Stomach (tissue), 9 donors: Measurements from ENCODE around the gene TMEM51. TPM values are rescaled to one million over a fixed set of nuclear protein-coding genes. Genes with fewer than 3 reads are reported as not detected.

Experiments used
- DNase-seq, 2 donors: peaks; one replicate each; pipeline versions ENCODE4 v3.0.0 to v3.0.0-alpha.2; 2013 to 2019
- H3K27ac ChIP-seq, 5 donors: fragments of 200-600 bp in 4 of 5; sonication (generic) in 4 of 5; one replicate each; pipeline ENCODE4 v1.5.1; 2013 to 2019; ENCODE audit warnings: mild to moderate bottlenecking in 1 of 5, moderate library complexity in 1 of 5
- H3K27me3 ChIP-seq, 3 donors: fragments of 200-600 bp; sonication (generic); one replicate each; pipeline ENCODE4 v1.5.1; 2017 to 2019; ENCODE audit warnings: mixed run types in 1 of 3
- H3K36me3 ChIP-seq, 4 donors: fragments of 200-600 bp; sonication (generic); 1 replicate in 3 of 4; 2 replicates in 1 of 4; pipeline ENCODE4 v1.5.1; 2016 to 2019
- H3K4me1 ChIP-seq, 4 donors: fragments of 200-600 bp; sonication (generic); one replicate each; pipeline ENCODE4 v1.5.1; 2016 to 2019
- H3K4me3 ChIP-seq, 4 donors: fragments of 200-600 bp; sonication (generic) in 3 of 4; one replicate each; pipeline ENCODE4 v1.5.1; 2016 to 2019; ENCODE audit warnings: mild to moderate bottlenecking in 1 of 4
- H3K9me3 ChIP-seq, 4 donors: fragments of 200-600 bp; sonication (generic); one replicate each; pipeline ENCODE4 v1.5.1; 2016 to 2019
- EP300 ChIP-seq: sonication (generic); formaldehyde crosslinking; IDR thresholded peaks from one replicate; pipeline ENCODE4 v1.6.1; 2017; ENCODE audit warnings: antibody characterized with exemption
- POLR2A ChIP-seq, 4 donors: fragments of 450-650 bp; IDR thresholded peaks; one replicate each; pipeline ENCODE4 v1.6.1; 2016; ENCODE audit warnings: antibody characterized with exemption in 4 of 4, control low read depth in 2 of 4, mild to moderate bottlenecking in 1 of 4, moderate library complexity in 1 of 4
- POLR2AphosphoS5 ChIP-seq, 3 donors: sonication (generic); formaldehyde crosslinking; IDR thresholded peaks; one replicate each; pipeline ENCODE4 v1.6.1; 2016; ENCODE audit warnings: antibody characterized with exemption in 3 of 3
- WGBS, 5 donors: extraction: QIAGEN DNeasy Blood & Tissue Kit in 3 of 5; methylation state at CpG; one replicate each; pipeline versions ENCODE4 v1.1.5 to v1.1.7; 2013 to 2018; 5-methylcytosine and 5-hydroxymethylcytosine counted together
- intact Hi-C: fragments of 100-400 bp; cut with DNase I; formaldehyde crosslinking; loops from one replicate; pipeline ENCODE4 v1.15.1; 2023; ENCODE audit warnings: low total_unique reads
- polyA plus RNA-seq, 3 donors: library from polyadenylated mRNA; stranded (reverse); fragments of 200-250 nt; gene quantifications; one replicate each; pipeline ENCODE4 v1.2.3, GENCODE V29; 2013
- total RNA-seq, 5 donors: library from RNA; depleted of rRNA; stranded (reverse); fragments of >200 nt; gene quantifications; one replicate each; pipeline versions ENCODE4 v1.1.0 to v1.2.3, GENCODE V29; 2014 to 2016
- TF ChIP-seq, protein P1 (sequence below), 7 experiments: fragments of 450-650 bp in 4 of 7; fragments of 200-600 bp in 3 of 7; sonication (generic) in 3 of 7; IDR thresholded peaks; one replicate each; pipeline ENCODE4 v1.5.1; 2016 to 2019; ENCODE audit warnings: antibody characterized with exemption in 7 of 7, control low read depth in 2 of 7, mild to moderate bottlenecking in 1 of 7
- donor health status: healthy with polysubstance abuse.
- donor health status: Bipolar disorder and iron deficiency.
- donor health status: healthy.

The TMEM51 gene
- total and polyA plus RNA-seq, 8 donors, result 1.2 to 32.2 (median 15.1) TPM

DNA sequence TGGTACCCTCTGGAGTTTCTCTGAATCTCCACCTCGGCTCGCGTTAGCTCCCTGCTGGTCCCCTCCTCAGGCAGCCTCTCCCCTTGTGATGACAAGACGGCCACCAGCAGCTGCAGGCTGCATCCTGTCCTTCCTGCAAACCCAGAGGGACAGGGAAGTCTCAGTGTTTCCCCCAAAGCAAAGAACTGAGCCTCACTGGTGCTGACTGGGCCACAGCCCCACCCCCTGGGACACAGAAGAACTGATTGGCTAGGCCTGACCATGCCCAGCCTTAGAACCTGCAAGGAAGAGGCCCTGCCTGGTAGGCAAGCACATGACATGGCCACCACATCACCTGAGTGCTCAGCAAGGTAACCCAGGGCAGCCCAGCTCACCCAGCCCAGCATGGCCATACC lies 34.6 kb downstream of the TMEM51 start:
- H3K27ac ChIP-seq, result peak overlapping the region; percentile 8 to 47 (median 20)
- no peak overlapping the region for H3K4me3 ChIP-seq
- no peak for TF ChIP-seq EP300
- no peak for TF ChIP-seq POLR2A (IDR thresholded peaks at IDR 0.05)
- no peak for TF ChIP-seq POLR2AphosphoS5 (IDR thresholded peaks at IDR 0.05)
- H3K27me3 ChIP-seq, result no peaks in the 10 kb centered on the region
- 43 to 74% (median 63%) methylated on average over 4 of the region's 4 CpGs for WGBS, 5 donors
- H3K36me3 ChIP-seq, result no peaks in the 10 kb centered on the region
- peaks cover 52 to 89% (median 78%) of the 10 kb centered on the region in 4 donors for H3K4me1 ChIP-seq
- H3K9me3 ChIP-seq, result no peaks in the 10 kb centered on the region
- intact Hi-C loops, result no loop called here
- no peak for DNase-seq

DNA sequence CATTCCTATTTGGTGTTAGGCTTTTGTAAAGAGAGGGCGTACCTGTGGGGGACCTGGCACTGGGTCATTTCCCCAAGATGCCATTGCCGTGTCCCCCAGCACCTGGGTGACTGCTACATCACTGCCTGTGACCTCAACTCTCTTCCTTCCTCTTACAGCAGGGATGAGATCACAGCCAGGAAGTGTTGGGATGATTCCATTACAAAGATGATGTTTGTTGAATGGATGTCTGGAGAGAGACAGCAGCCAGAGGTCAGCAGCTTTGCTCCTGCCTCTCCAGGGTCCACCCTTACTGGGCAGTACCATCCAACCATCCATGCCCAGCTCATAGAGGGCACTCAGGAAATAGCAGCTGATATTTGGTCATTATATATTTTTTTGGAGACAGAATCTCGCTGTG lies 35.1 kb downstream of the TMEM51 start:
- H3K36me3 ChIP-seq, result no peaks in the 10 kb centered on the region
- H3K4me3 ChIP-seq, result no peak overlapping the region
- H3K9me3 ChIP-seq, result no peaks in the 10 kb centered on the region
- TF ChIP-seq, protein P1, sequence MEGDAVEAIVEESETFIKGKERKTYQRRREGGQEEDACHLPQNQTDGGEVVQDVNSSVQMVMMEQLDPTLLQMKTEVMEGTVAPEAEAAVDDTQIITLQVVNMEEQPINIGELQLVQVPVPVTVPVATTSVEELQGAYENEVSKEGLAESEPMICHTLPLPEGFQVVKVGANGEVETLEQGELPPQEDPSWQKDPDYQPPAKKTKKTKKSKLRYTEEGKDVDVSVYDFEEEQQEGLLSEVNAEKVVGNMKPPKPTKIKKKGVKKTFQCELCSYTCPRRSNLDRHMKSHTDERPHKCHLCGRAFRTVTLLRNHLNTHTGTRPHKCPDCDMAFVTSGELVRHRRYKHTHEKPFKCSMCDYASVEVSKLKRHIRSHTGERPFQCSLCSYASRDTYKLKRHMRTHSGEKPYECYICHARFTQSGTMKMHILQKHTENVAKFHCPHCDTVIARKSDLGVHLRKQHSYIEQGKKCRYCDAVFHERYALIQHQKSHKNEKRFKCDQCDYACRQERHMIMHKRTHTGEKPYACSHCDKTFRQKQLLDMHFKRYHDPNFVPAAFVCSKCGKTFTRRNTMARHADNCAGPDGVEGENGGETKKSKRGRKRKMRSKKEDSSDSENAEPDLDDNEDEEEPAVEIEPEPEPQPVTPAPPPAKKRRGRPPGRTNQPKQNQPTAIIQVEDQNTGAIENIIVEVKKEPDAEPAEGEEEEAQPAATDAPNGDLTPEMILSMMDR (IDR thresholded peaks at IDR 0.05), result no peak
- no peaks in the 10 kb centered on the region for H3K27me3 ChIP-seq
- intact Hi-C loops, result no loop called here
- peaks cover 54 to 90% (median 78%) of the 10 kb centered on the region in 4 donors for H3K4me1 ChIP-seq
- DNase-seq, result no peak
- 73 to 88% (median 77%) methylated on average over 3 of the region's 3 CpGs for WGBS, 5 donors
- peak overlapping the region; percentile 8 to 47 (median 20) for H3K27ac ChIP-seq

DNA sequence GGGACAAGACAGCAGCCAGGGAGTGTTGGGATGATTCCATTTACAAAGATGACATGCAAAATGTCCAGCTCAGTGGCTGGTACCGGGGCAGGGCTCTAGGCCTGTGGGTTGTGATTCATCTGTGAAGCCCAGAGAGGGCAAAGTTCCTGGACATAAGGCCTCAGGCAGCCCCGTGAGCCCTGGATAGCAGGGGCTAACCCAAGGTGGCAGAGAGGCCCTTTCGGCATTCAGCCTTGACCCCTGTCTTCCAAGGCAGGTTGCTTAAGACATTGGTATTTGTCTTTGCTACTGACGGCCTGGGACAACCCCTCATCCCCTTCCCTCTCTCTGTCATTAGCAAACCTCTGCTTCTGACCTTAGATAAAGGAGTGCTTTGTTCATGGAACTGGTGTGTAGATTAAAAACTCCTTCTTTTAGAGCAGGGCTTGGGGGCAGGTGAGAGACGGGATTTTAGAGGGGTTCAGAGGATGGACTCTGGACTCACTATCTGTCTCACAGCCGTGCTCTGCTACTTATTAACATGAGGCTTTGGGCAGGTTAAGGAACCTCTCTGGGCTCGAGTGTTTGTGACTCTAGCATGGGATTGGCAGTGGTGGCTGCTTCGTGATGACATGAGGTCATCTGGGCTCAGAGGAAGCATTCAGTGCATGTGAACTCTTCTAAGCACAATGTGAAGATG lies 36.3 kb downstream of the TMEM51 start:
- H3K27ac ChIP-seq, result peak overlapping the region in 4 of 5 donors; percentile 34 to 66 (median 46)
- intact Hi-C loops, result no loop called here
- no peaks in the 10 kb centered on the region for H3K27me3 ChIP-seq
- H3K36me3 ChIP-seq, result no peaks in the 10 kb centered on the region
- TF ChIP-seq POLR2AphosphoS5 (IDR thresholded peaks at IDR 0.05) (no peak), POLR2A (IDR thresholded peaks at IDR 0.05) (no peak), EP300 (no peak)
- TF ChIP-seq, protein P1 (IDR thresholded peaks at IDR 0.05), result no peak
- H3K4me1 ChIP-seq, result peaks cover 54 to 81% (median 71%) of the 10 kb centered on the region in 4 donors
- H3K4me3 ChIP-seq, result no peak overlapping the region
- no peaks in the 10 kb centered on the region for H3K9me3 ChIP-seq
- 29 to 56% (median 35%) methylated on average over 7 to 8 of the region's 8 CpGs for WGBS, 5 donors
- no peak for DNase-seq

DNA sequence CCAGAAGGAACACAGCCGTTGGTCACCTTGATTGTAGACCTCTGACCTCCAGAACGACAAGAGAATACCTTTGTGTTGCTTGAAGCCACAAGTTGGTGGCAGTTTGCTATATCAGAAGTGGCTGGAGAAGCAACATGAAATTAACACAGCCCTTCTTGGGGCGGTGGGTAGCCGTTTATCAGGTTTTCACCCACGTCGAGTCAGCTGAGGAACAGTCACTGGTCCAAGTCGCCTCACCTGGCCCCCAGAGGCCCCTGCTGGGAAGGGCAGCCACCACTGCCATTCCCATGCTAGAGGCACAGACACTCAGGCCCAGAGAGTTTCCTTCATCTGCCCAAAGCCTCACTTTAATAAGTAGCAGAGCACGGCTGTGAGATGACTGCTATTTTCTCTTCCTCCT lies 37.7 kb downstream of the TMEM51 start:
- peak overlapping the region; percentile 30 to 66 (median 39) for H3K27ac ChIP-seq
- H3K4me1 ChIP-seq, result peaks cover 53 to 84% (median 70%) of the 10 kb centered on the region in 4 donors
- no peaks in the 10 kb centered on the region for H3K9me3 ChIP-seq
- no peaks in the 10 kb centered on the region for H3K27me3 ChIP-seq
- peaks cover 0 to 10% (median 0%) of the 10 kb centered on the region in 4 donors for H3K36me3 ChIP-seq
- H3K4me3 ChIP-seq, result no peak overlapping the region
- TF ChIP-seq POLR2A (IDR thresholded peaks at IDR 0.05) (no peak), EP300 (no peak)
- TF ChIP-seq, protein P1 (IDR thresholded peaks at IDR 0.05), result no peak
- no peak for DNase-seq
- 43 to 61% (median 57%) methylated on average over 8 of the region's 8 CpGs for WGBS, 5 donors
- intact Hi-C loops, result no loop called here

DNA sequence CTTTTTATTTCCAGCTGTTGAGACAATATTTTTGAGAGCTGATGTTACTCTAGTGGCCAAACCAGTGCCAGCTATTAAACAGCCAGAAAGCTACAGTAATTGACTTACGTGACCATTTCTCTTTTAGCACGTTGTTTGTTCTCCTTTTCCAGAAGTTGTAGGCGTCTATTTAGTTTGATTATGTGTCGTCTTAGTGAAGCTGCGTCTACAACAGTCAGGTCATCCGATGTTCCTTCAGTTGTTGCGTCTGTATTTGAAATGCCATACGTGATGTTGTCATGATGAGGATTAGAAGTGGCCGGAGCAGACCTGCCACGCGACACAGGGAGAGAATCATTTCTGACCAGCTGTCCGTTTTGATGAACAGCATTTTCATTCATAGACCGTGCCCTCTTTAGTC lies 38.2 kb downstream of the TMEM51 start:
- intact Hi-C loops, result no loop called here
- peaks cover 0 to 10% (median 0%) of the 10 kb centered on the region in 4 donors for H3K36me3 ChIP-seq
- peak overlapping the region in 2 of 5 donors; percentile 34 to 57 for H3K27ac ChIP-seq
- H3K9me3 ChIP-seq, result no peaks in the 10 kb centered on the region
- WGBS, 5 donors, result 59 to 74% (median 63%) methylated on average over 13 of the region's 13 CpGs
- no peak for TF ChIP-seq POLR2A (IDR thresholded peaks at IDR 0.05)
- no peak for TF ChIP-seq EP300
- TF ChIP-seq POLR2AphosphoS5 (IDR thresholded peaks at IDR 0.05), result no peak
- TF ChIP-seq, protein P1 (IDR thresholded peaks at IDR 0.05), result no peak
- H3K4me1 ChIP-seq, result peaks cover 54 to 84% (median 68%) of the 10 kb centered on the region in 4 donors
- no peak for DNase-seq
- no peaks in the 10 kb centered on the region for H3K27me3 ChIP-seq
- no peak overlapping the region for H3K4me3 ChIP-seq
